WTC11 (cell line): ENCODE measurements around the gene ASMTL. TPM values are rescaled to one million over a fixed set of nuclear protein-coding genes. Genes with fewer than 3 reads are reported as not detected.

Source experiments
- ATAC-seq: fragments of 200-7000 bp; cut with Tn5 transposase; 2 replicates; pipeline ENCODE4 v1.10.0; 2021; ENCODE audit warnings: mild to moderate bottlenecking, moderate library complexity
- CTCF ChIA-PET: fragments of 300-600 bp; sonication (Branson Sonifier 250); formaldehyde crosslinking; loops from one replicate; lab custom pipeline; 2021; ENCODE audit warnings: antibody characterized with exemption; lab: Charles Lee
- POLR2A ChIA-PET: fragments of 350-600 bp; sonication (Branson Sonifier 250); formaldehyde crosslinking; loops from one replicate; lab custom pipeline; 2021; ENCODE audit warnings: antibody characterized with exemption; lab: Charles Lee
- DNase-seq: peaks from one replicate; pipeline ENCODE4 v3.0.0; 2021; ENCODE audit warnings: low spot score
- H3K27ac Mint-ChIP-seq: 2 replicates; pipeline ENCODE4 v1.8.0; 2021; ENCODE audit warnings: mixed read lengths
- H3K27me3 Mint-ChIP-seq: 2 replicates; pipeline ENCODE4 v1.8.0; 2021; ENCODE audit warnings: low read depth, mild to moderate bottlenecking, moderate library complexity, mixed read lengths
- H3K36me3 Mint-ChIP-seq: 2 replicates; pipeline ENCODE4 v1.8.0; 2021; ENCODE audit warnings: mixed read lengths
- H3K4me1 Mint-ChIP-seq: 2 replicates; pipeline ENCODE4 v1.8.0; 2022; ENCODE audit warnings: mixed read lengths
- H3K4me3 Mint-ChIP-seq: 2 replicates; pipeline ENCODE4 v1.8.0; 2021; ENCODE audit warnings: mild to moderate bottlenecking, moderate library complexity, mixed read lengths
- H3K9me3 Mint-ChIP-seq: 2 replicates; pipeline ENCODE4 v1.8.0; 2021; ENCODE audit warnings: mixed read lengths
- CREM ChIP-seq: sonication (generic); formaldehyde crosslinking; IDR thresholded peaks from 2 replicates; pipeline ENCODE4 v1.8.1; 2022; ENCODE audit warnings: mild to moderate bottlenecking, missing genetic modification reagents, moderate library complexity
- ETV6 ChIP-seq: sonication (generic); formaldehyde crosslinking; IDR thresholded peaks from 2 replicates; pipeline ENCODE4 v1.8.1; 2022; ENCODE audit warnings: mild to moderate bottlenecking, missing genetic modification reagents
- NFE2L1 ChIP-seq: sonication (generic); formaldehyde crosslinking; IDR thresholded peaks from 2 replicates; pipeline ENCODE4 v1.8.1; 2023; ENCODE audit warnings: missing genetic modification reagents
- NR2C2 ChIP-seq: sonication (generic); formaldehyde crosslinking; IDR thresholded peaks from 2 replicates; pipeline ENCODE4 v1.8.0; 2022; ENCODE audit warnings: mild to moderate bottlenecking, missing genetic modification reagents
- RELA ChIP-seq: sonication (generic); formaldehyde crosslinking; IDR thresholded peaks from 2 replicates; pipeline ENCODE4 v1.8.1; 2022; ENCODE audit warnings: missing genetic modification reagents, mild to moderate bottlenecking, borderline replicate concordance
- SMAD3 ChIP-seq: sonication (generic); formaldehyde crosslinking; IDR thresholded peaks from 2 replicates; pipeline ENCODE4 v1.8.0; 2022; ENCODE audit warnings: missing genetic modification reagents, mild to moderate bottlenecking, borderline replicate concordance
- SOX15 ChIP-seq: fragments of 250-450 bp; sonication (Bioruptor Pico); IDR thresholded peaks from 2 replicates; pipeline ENCODE4 v1.9.0; 2021; ENCODE audit warnings: mild to moderate bottlenecking
- ZNF416 ChIP-seq: fragments of 250-450 bp; sonication (Bioruptor Pico); IDR thresholded peaks from 2 replicates; pipeline ENCODE4 v1.9.0; 2021; ENCODE audit warnings: mild to moderate bottlenecking, inconsistent platforms
- total RNA-seq: library from RNA; stranded (reverse); gene quantifications from 3 replicates; pipeline ENCODE4 v1.2.3, GENCODE V29; 2021
- TF ChIP-seq, protein P1 (sequence below): sonication (generic); formaldehyde crosslinking; IDR thresholded peaks from 2 replicates; pipeline ENCODE4 v1.8.0; 2023; ENCODE audit warnings: missing genetic modification reagents
- TF ChIP-seq, protein P2 (sequence below): sonication (generic); formaldehyde crosslinking; IDR thresholded peaks from 2 replicates; pipeline ENCODE4 v1.8.1; 2023; ENCODE audit warnings: mild to moderate bottlenecking, missing genetic modification reagents, borderline replicate concordance
- TF ChIP-seq, protein P3 (sequence below): fragments of 250-450 bp; sonication (Bioruptor Pico); IDR thresholded peaks from 2 replicates; pipeline ENCODE4 v2.1.2; 2022; ENCODE audit warnings: mild to moderate bottlenecking, moderate library complexity
- TF ChIP-seq, protein P4 (sequence below): sonication (generic); formaldehyde crosslinking; IDR thresholded peaks from 2 replicates; pipeline ENCODE4 v1.8.1; 2023; ENCODE audit warnings: mild to moderate bottlenecking, missing genetic modification reagents, moderate library complexity
- TF ChIP-seq, protein P5 (sequence below): fragments of 250-450 bp; sonication (Bioruptor Pico); conservative IDR thresholded peaks from 2 replicates; pipeline ENCODE4 v1.9.0; 2021; ENCODE audit warnings: mild to moderate bottlenecking

The ASMTL gene
- total RNA-seq, 1 experiment from 2014 or later: 70.6 TPM

DNA sequence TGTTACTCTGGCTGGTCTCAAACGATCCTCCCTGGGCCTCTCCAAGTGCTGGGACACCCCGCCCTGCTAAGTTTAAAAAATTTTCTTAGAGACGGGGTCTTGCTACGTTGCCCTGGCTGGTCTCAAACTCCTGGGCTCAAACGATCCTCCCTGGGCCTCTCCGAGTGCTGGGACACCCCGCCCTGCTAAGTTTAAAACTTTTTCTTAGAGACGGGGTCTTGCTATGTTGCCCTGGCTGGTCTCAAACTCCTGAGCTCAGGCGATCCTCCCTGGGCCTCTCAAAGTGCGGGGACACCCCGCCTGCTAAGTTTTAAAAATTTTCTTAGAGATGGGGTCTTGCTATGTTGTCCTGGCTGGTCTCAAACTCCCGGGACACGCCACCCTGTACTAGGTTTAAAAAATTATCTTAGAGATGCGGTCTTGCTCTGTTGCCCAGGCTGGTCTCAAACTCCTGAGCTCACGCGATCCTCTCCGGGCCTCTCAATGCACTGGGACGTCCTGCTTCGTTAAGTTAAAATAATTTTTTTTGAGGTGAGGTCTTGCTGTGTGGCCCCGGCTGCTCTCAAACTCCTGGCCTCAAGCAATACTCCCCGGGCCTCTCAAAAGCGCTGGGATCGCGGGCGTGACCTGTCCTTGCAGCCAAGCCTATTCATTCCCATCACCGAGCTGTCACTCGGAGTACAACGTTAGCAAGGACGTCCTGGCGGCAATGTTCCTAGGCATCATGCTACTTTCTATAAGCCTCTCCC is 61.9 kb downstream of the ASMTL start:
- H3K36me3 Mint-ChIP-seq: peaks cover 57% of the 10 kb centered on the region

DNA sequence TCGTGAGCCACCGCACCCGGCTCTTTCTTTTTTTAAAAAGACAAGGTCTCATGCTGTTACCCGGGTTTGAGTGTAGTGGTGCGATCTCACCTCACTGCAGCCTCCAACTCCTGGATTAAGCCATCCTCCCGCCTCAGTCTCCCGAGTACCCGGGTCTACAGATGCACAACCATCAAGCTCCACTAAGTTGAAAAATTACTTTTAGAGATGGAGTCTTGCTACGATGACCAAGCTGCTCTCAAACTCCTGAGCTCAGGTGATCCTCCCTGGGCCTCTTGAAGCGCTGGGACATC is 62.8 kb downstream of the ASMTL start:
- TF ChIP-seq, protein P1, sequence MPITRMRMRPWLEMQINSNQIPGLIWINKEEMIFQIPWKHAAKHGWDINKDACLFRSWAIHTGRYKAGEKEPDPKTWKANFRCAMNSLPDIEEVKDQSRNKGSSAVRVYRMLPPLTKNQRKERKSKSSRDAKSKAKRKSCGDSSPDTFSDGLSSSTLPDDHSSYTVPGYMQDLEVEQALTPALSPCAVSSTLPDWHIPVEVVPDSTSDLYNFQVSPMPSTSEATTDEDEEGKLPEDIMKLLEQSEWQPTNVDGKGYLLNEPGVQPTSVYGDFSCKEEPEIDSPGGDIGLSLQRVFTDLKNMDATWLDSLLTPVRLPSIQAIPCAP (CRISPR knock-in tag): no peak
- TF ChIP-seq ETV6: no peak
- no peak for TF ChIP-seq NFE2L1 (CRISPR knock-in tag)
- ATAC-seq (no peak), DNase-seq (no peak)
- H3K36me3 Mint-ChIP-seq: peaks cover 59% of the 10 kb centered on the region
- no peaks in the 10 kb centered on the region for H3K9me3 Mint-ChIP-seq
- no peaks in the 10 kb centered on the region for H3K27me3 Mint-ChIP-seq
- CTCF ChIA-PET: no interaction called here
- POLR2A ChIA-PET: no interaction called here
- peak overlapping the region; percentile 93 for H3K4me3 Mint-ChIP-seq
- H3K4me1 Mint-ChIP-seq: peaks cover 42% of the 10 kb centered on the region
- no peak overlapping the region for H3K27ac Mint-ChIP-seq

More for the DNA sequence above, 61.9 kb downstream of the ASMTL start:
- TF ChIP-seq, protein P2, sequence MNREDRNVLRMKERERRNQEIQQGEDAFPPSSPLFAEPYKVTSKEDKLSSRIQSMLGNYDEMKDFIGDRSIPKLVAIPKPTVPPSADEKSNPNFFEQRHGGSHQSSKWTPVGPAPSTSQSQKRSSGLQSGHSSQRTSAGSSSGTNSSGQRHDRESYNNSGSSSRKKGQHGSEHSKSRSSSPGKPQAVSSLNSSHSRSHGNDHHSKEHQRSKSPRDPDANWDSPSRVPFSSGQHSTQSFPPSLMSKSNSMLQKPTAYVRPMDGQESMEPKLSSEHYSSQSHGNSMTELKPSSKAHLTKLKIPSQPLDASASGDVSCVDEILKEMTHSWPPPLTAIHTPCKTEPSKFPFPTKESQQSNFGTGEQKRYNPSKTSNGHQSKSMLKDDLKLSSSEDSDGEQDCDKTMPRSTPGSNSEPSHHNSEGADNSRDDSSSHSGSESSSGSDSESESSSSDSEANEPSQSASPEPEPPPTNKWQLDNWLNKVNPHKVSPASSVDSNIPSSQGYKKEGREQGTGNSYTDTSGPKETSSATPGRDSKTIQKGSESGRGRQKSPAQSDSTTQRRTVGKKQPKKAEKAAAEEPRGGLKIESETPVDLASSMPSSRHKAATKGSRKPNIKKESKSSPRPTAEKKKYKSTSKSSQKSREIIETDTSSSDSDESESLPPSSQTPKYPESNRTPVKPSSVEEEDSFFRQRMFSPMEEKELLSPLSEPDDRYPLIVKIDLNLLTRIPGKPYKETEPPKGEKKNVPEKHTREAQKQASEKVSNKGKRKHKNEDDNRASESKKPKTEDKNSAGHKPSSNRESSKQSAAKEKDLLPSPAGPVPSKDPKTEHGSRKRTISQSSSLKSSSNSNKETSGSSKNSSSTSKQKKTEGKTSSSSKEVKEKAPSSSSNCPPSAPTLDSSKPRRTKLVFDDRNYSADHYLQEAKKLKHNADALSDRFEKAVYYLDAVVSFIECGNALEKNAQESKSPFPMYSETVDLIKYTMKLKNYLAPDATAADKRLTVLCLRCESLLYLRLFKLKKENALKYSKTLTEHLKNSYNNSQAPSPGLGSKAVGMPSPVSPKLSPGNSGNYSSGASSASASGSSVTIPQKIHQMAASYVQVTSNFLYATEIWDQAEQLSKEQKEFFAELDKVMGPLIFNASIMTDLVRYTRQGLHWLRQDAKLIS (CRISPR knock-in tag): no peak
- TF ChIP-seq, protein P3, sequence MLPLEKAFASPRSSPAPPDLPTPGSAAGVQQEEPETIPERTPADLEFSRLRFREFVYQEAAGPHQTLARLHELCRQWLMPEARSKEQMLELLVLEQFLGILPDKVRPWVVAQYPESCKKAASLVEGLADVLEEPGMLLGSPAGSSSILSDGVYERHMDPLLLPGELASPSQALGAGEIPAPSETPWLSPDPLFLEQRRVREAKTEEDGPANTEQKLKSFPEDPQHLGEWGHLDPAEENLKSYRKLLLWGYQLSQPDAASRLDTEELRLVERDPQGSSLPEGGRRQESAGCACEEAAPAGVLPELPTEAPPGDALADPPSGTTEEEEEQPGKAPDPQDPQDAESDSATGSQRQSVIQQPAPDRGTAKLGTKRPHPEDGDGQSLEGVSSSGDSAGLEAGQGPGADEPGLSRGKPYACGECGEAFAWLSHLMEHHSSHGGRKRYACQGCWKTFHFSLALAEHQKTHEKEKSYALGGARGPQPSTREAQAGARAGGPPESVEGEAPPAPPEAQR: no peak
- TF ChIP-seq RELA (CRISPR knock-in tag): no peak
- TF ChIP-seq CREM (CRISPR knock-in tag): no peak
- no peak for TF ChIP-seq SMAD3 (CRISPR knock-in tag)
- TF ChIP-seq, protein P4, sequence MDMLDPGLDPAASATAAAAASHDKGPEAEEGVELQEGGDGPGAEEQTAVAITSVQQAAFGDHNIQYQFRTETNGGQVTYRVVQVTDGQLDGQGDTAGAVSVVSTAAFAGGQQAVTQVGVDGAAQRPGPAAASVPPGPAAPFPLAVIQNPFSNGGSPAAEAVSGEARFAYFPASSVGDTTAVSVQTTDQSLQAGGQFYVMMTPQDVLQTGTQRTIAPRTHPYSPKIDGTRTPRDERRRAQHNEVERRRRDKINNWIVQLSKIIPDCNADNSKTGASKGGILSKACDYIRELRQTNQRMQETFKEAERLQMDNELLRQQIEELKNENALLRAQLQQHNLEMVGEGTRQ: no peak
- no peak for TF ChIP-seq SOX15 (CRISPR knock-in tag)
- TF ChIP-seq ZNF416 (CRISPR knock-in tag): no peak
- no peak for TF ChIP-seq NR2C2
- TF ChIP-seq, protein P5, sequence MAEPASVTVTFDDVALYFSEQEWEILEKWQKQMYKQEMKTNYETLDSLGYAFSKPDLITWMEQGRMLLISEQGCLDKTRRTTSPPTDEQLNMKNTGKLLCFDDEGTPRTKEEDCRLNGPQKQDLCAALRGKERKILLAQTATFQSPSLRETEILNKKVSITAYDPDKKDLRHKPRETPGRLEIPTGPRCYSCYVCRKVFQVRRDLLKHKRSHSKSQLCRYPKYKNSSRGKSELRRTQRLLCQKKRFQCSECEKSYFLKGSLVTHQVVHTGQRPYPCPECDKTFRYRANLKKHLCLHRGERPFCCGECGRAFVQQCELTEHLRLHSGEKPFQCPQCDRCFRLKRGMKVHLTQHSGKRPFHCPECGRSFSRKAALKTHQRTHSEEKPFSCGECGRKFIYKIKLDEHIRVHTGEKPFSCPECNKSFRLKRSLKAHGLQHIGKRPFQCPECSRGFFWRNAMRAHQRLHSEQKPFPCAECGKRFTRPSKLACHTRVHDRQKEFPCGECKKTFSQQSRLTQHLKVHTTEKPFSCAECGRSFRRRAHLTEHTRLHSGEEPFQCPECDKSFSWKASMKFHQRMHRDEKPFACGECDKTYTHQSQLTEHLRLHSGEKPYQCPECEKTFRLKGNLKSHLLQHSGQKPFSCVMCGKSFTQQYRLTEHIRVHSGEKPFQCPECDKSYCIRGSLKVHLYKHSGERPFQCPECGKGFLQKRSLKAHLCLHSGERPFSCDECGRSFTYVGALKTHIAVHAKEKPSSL: no peak
- H3K27me3 Mint-ChIP-seq: no peaks in the 10 kb centered on the region
- CTCF ChIA-PET: no interaction called here
- H3K27ac Mint-ChIP-seq: peak overlapping the region; percentile 88
- no peaks in the 10 kb centered on the region for H3K9me3 Mint-ChIP-seq
- H3K4me3 Mint-ChIP-seq: peak overlapping the region; percentile 93
- ATAC-seq (no peak), DNase-seq (peak; percentile 4)
- POLR2A ChIA-PET: no interaction called here
- peaks cover 50% of the 10 kb centered on the region for H3K4me1 Mint-ChIP-seq
